Endothelial cell of umbilical vein (primary cell): ENCODE data around the gene FOXO1. TPM values are rescaled to one million over a fixed set of nuclear protein-coding genes. Genes with fewer than 3 reads are reported as not detected.

Experiments
- BruUV-seq: library from RNA; stranded (reverse); fragments of 400-500 nt; replicated peaks from 2 replicates; lab custom pipeline; 2021; lab: Mats Ljungman, UMichigan
- CTCF ChIA-PET: fragments of 300-600, 350-600 bp; sonication (Branson Sonifier 250); formaldehyde crosslinking; loops from one replicate; lab custom pipeline; 2021; ENCODE audit warnings: antibody characterized with exemption, inconsistent platforms; lab: Charles Lee
- POLR2A ChIA-PET: fragments of 300-600, 350-600 bp; sonication (Branson Sonifier 250); formaldehyde crosslinking; loops from one replicate; lab custom pipeline; 2021; ENCODE audit warnings: antibody characterized with exemption, inconsistent platforms; lab: Charles Lee
- DNase-seq: peaks from one replicate; pipeline ENCODE4 v3.0.0-alpha.2; 2011; ENCODE audit warnings: low read depth, low spot score
- FAIRE-seq: peaks from 2 replicates; lab custom pipeline; 2011; peaks lifted over from hg19 to GRCh38; lab: Jason Lieb, UNC
- H2AFZ ChIP-seq: 2 replicates; pipeline ENCODE4 v1.6.0; 2012; ENCODE audit warnings: low read depth, low read length, control low read depth, inconsistent platforms
- H3K27ac ChIP-seq: 2 replicates; pipeline ENCODE4 v1.5.1; 2011; ENCODE audit warnings: low read depth, mild to moderate bottlenecking, control low read depth, low read length, moderate library complexity; ENCODE audit not compliant: insufficient read depth
- H3K27me3 ChIP-seq, 2 experiments: 2 replicates each; pipeline versions ENCODE4 v1.6.0 to v1.6.1; 2011; ENCODE audit warnings: low read length in 2 of 2, mixed read lengths in 1 of 2; ENCODE audit not compliant: control insufficient read depth in 2 of 2, insufficient read depth in 2 of 2
- H3K36me3 ChIP-seq, 2 experiments: 2 replicates in 1 of 2; 3 replicates in 1 of 2; pipeline ENCODE4 v1.5.1; 2011; ENCODE audit warnings: low read length in 2 of 2, mild to moderate bottlenecking in 1 of 2, moderate library complexity in 1 of 2; ENCODE audit not compliant: control insufficient read depth in 2 of 2, insufficient read depth in 2 of 2; ENCODE audit errors: extremely low read depth in 1 of 2
- H3K4me1 ChIP-seq: 3 replicates; pipeline ENCODE4 v1.5.1; 2011; ENCODE audit warnings: mild to moderate bottlenecking, low read length; ENCODE audit not compliant: control insufficient read depth, insufficient read depth; ENCODE audit errors: extremely low read depth
- H3K4me2 ChIP-seq: 2 replicates; pipeline ENCODE4 v1.6.1; 2011; ENCODE audit warnings: low read length, control low read depth, mixed read lengths; ENCODE audit not compliant: insufficient read depth
- H3K4me3 ChIP-seq, 3 experiments: fragments of 200-600 bp in 1 of 3; sonication (generic), shearing (Covaris generic) in 1 of 3; replicated peaks in 1 of 3; 2 replicates each; pipeline ENCODE4 v1.5.1; 2011 to 2016; ENCODE audit warnings: control low read depth in 3 of 3, low read length in 3 of 3, mild to moderate bottlenecking in 2 of 3, inconsistent platforms in 1 of 3, low read depth in 1 of 3, moderate library complexity in 1 of 3; ENCODE audit not compliant: insufficient read depth in 1 of 3
- H3K79me2 ChIP-seq: 2 replicates; pipeline ENCODE4 v1.6.0; 2012; ENCODE audit warnings: low read length, inconsistent platforms; ENCODE audit not compliant: control insufficient read depth, insufficient read depth
- H3K9ac ChIP-seq: replicated peaks from 2 replicates; pipeline ENCODE3; 2011; ENCODE audit warnings: low read length, control low read depth; ENCODE audit not compliant: insufficient read depth; ENCODE audit errors: extremely low read depth
- H3K9me1 ChIP-seq: replicated peaks from 3 replicates; pipeline ENCODE4 v1.6.0; 2011; ENCODE audit warnings: mild to moderate bottlenecking, low read length; ENCODE audit not compliant: control insufficient read depth, insufficient read depth; ENCODE audit errors: extremely low read depth
- H3K9me3 ChIP-seq: replicated peaks from 2 replicates; pipeline ENCODE4 v1.5.1; 2012; ENCODE audit warnings: low read length, inconsistent platforms; ENCODE audit not compliant: control insufficient read depth, insufficient read depth
- H4K20me1 ChIP-seq: replicated peaks from 2 replicates; pipeline ENCODE3; 2011; ENCODE audit warnings: mild to moderate bottlenecking, low read length; ENCODE audit not compliant: control insufficient read depth, insufficient read depth; ENCODE audit errors: extremely low read depth
- CTCF ChIP-seq, 2 donors: IDR thresholded peaks; 1 replicate in 1 of 2; 2 replicates in 1 of 2; pipeline ENCODE4 v1.5.1; 2011; ENCODE audit warnings: low read length in 2 of 2, mild to moderate bottlenecking in 2 of 2, moderate library complexity in 2 of 2, control low read depth in 1 of 2, inconsistent platforms in 1 of 2, low read depth in 1 of 2; ENCODE audit not compliant: insufficient read depth in 1 of 2; ENCODE audit errors: extremely low read depth in 1 of 2
- FOS ChIP-seq: IDR thresholded peaks from 2 replicates; pipeline ENCODE4 v1.6.1; 2011; ENCODE audit warnings: mild to moderate bottlenecking, low read length, moderate library complexity, borderline replicate concordance; ENCODE audit not compliant: insufficient read depth
- GATA2 ChIP-seq: IDR thresholded peaks from 2 replicates; pipeline ENCODE4 v1.7.0; 2011; ENCODE audit warnings: low read depth, mild to moderate bottlenecking, moderate library complexity, mixed read lengths, low read length; ENCODE audit not compliant: insufficient read length, insufficient read depth
- MAX ChIP-seq: IDR thresholded peaks from 2 replicates; pipeline ENCODE4 v1.6.1; 2011; ENCODE audit not compliant: insufficient read depth, insufficient read length
- POLR2A ChIP-seq: IDR thresholded peaks from 2 replicates; pipeline ENCODE4 v1.6.1; 2012; ENCODE audit warnings: low read depth, mild to moderate bottlenecking, control low read depth, low read length
- POLR2AphosphoS5 ChIP-seq: IDR thresholded peaks from 2 replicates; pipeline ENCODE4 v1.6.1; 2012; ENCODE audit warnings: low read depth, mild to moderate bottlenecking, control low read depth, low read length, moderate library complexity; ENCODE audit not compliant: insufficient read depth
- dilution Hi-C: fragments of 300-500 bp; cut with MboI; formaldehyde crosslinking; loops from one replicate; pipeline ENCODE4 v1.15.0; 2019; ENCODE audit warnings: low sequenced_read_pairs; ENCODE audit not compliant: extremely low pct_ligation_motif_present
- intact Hi-C: fragments of 100-400 bp; cut with micrococcal nuclease; formaldehyde crosslinking; loops from one replicate; pipeline ENCODE4 v1.10.0; 2022
- polyA plus RNA-seq, 4 experiments: library from polyadenylated mRNA; depleted of rRNA in 3 of 4; stranded (reverse) in 3 of 4; unstranded in 1 of 4; fragments of >200 nt; gene quantifications; 2 replicates each; pipeline versions ENCODE4 v1.2.1 to v1.2.3, GENCODE V29; 2011 to 2012; ENCODE audit warnings: missing spikeins in 1 of 4
- total RNA-seq: library from RNA; stranded (reverse); gene quantifications from 2 replicates; pipeline ENCODE4 v1.2.3, GENCODE V29; 2021

The FOXO1 gene
- total and polyA plus RNA-seq, 2 donors (not counting 3 experiments of a cell fraction or from before 2014, with no cell fraction given) = 44.7 to 48.5 TPM

GRCh38 chr13:40583738-40584137 is 82.7 kb downstream of the FOXO1 start:
- Histone ChIP-seq H3K27me3 (no peaks in the 10 kb centered on the region), H4K20me1 (no peaks in the 10 kb centered on the region), H3K9ac (no peak overlapping the region), H3K4me3 (no peak overlapping the region), H3K4me1 (peaks cover 62% of the 10 kb centered on the region), H3K79me2 (peaks cover 93% of the 10 kb centered on the region), H3K9me1 (no peaks in the 10 kb centered on the region), H3K36me3 (peaks cover 0 to 4% of the 10 kb centered on the region in 2 experiments), H3K27ac (no peak overlapping the region), H2AFZ (no peak overlapping the region), H3K9me3 (no peaks in the 10 kb centered on the region), H3K4me2 (no peak overlapping the region)
- dilution Hi-C loops = no loop called here
- CTCF ChIA-PET = no interaction called here
- POLR2A ChIA-PET = no interaction called here
- no TSS peak for BruUV-seq
- TF ChIP-seq POLR2A (no peak), FOS (no peak), GATA2 (no peak), MAX (no peak), POLR2AphosphoS5 (no peak), CTCF (IDR thresholded peaks at IDR 0.05; ENCODE audit: extremely low read depth in 1 of 2, insufficient read depth in 1 of 2, low read depth in 1 of 2, low read length in 2 of 2) (no peak)
- DNase-seq (no peak), FAIRE-seq (no peak)
- intact Hi-C loops = no loop called here
